ENCODE measurements around the gene ZNF536.

Gene ZNF536

GRCh38 chr19:30421571-30421970 is 49.4 kb downstream of the ZNF536 start:
- Histone ChIP-seq H3K27ac (ENCODE audit: low read depth, low read length) (no peak overlapping the region), H3K36me3 (ENCODE audit: control insufficient read depth, insufficient read depth, low read length) (no peaks in the 10 kb centered on the region), H3K4me1 (ENCODE audit: control insufficient read depth, insufficient read depth, low read length) (no peaks in the 10 kb centered on the region), H3K27me3 (ENCODE audit: control insufficient read depth, insufficient read depth, low read length) (no peaks in the 10 kb centered on the region), H3K9ac (ENCODE audit: low read length) (no peak overlapping the region), H3K4me3 (ENCODE audit: low read length) (no peak overlapping the region)

- H3K4me1 ChIP-seq (ENCODE audit: control insufficient read depth, insufficient read depth, low read length) = no peaks in the 10 kb centered on the region
- H3K27me3 ChIP-seq (ENCODE audit: control insufficient read depth, insufficient read depth, low read length) = no peaks in the 10 kb centered on the region
- H3K27ac ChIP-seq (ENCODE audit: low read depth, low read length) = no peak overlapping the region
- H3K4me3 ChIP-seq (ENCODE audit: low read length) = no peak overlapping the region
- H3K36me3 ChIP-seq (ENCODE audit: control insufficient read depth, insufficient read depth, low read length) = no peaks in the 10 kb centered on the region
- H3K9ac ChIP-seq (ENCODE audit: low read length) = no peak overlapping the region
Measured at GRCh38 chr19:30423481-30423880, 51.3 kb downstream of the ZNF536 start.

GRCh38 chr19:30425885-30426838 is 54.0 kb downstream of the ZNF536 start:
- H3K4me1 ChIP-seq (ENCODE audit: control insufficient read depth, insufficient read depth, low read length) = no peaks in the 10 kb centered on the region
- no peak overlapping the region for H3K27ac ChIP-seq (ENCODE audit: low read depth, low read length)

GRCh38 chr19:30426864-30427263 is 54.7 kb downstream of the ZNF536 start:
- H3K4me1 ChIP-seq (ENCODE audit: control insufficient read depth, insufficient read depth, low read length) = no peaks in the 10 kb centered on the region
- no peaks in the 10 kb centered on the region for H3K27me3 ChIP-seq (ENCODE audit: control insufficient read depth, insufficient read depth, low read length)
- no peak overlapping the region for H3K27ac ChIP-seq (ENCODE audit: low read depth, low read length)
- no peak overlapping the region for H3K4me3 ChIP-seq (ENCODE audit: low read length)
- H3K9ac ChIP-seq (ENCODE audit: low read length) = no peak overlapping the region
- no peaks in the 10 kb centered on the region for H3K36me3 ChIP-seq (ENCODE audit: control insufficient read depth, insufficient read depth, low read length)

More at GRCh38 chr19:30425885-30426838, 54.0 kb downstream of the ZNF536 start:
- no peaks in the 10 kb centered on the region for H3K36me3 ChIP-seq (ENCODE audit: control insufficient read depth, insufficient read depth, low read length)
- no peaks in the 10 kb centered on the region for H3K27me3 ChIP-seq (ENCODE audit: control insufficient read depth, insufficient read depth, low read length)
- H3K4me3 ChIP-seq (ENCODE audit: low read length) = no peak overlapping the region
- no peak overlapping the region for H3K9ac ChIP-seq (ENCODE audit: low read length)

GRCh38 chr19:30428092-30428680 is 56.0 kb downstream of the ZNF536 start:
- H3K9ac ChIP-seq (ENCODE audit: low read length) = no peak overlapping the region
- H3K4me1 ChIP-seq (ENCODE audit: control insufficient read depth, insufficient read depth, low read length) = no peaks in the 10 kb centered on the region
- H3K27me3 ChIP-seq (ENCODE audit: control insufficient read depth, insufficient read depth, low read length) = no peaks in the 10 kb centered on the region
- H3K4me3 ChIP-seq (ENCODE audit: low read length) = no peak overlapping the region
- no peak overlapping the region for H3K27ac ChIP-seq (ENCODE audit: low read depth, low read length)
- H3K36me3 ChIP-seq (ENCODE audit: control insufficient read depth, insufficient read depth, low read length) = no peaks in the 10 kb centered on the region

DNA sequence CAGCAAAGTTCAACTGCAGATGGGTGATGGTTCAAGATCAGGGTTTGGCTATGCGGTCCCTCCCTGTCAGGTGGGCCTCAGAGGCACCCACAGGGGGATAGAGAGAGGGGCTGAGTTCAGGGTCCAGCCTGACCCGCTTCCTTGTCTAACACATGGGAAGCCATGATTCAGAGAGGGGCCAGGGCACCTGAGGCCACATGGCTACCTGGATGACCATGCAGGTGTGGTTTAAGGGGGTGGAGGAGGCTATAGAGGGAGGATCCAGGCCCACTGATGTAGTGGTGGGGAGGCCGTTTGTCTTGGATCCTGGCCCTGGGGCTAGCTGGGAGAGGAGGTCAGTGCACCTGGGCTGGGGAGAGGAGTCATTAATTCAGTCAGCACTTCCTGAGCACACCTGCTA is 56.7 kb downstream of the ZNF536 start:
- Histone ChIP-seq H3K36me3 (ENCODE audit: control insufficient read depth, insufficient read depth, low read length) (no peaks in the 10 kb centered on the region), H3K27me3 (ENCODE audit: control insufficient read depth, insufficient read depth, low read length) (no peaks in the 10 kb centered on the region), H3K9ac (ENCODE audit: low read length) (no peak overlapping the region), H3K4me1 (ENCODE audit: control insufficient read depth, insufficient read depth, low read length) (no peaks in the 10 kb centered on the region), H3K4me3 (ENCODE audit: low read length) (no peak overlapping the region), H3K27ac (ENCODE audit: low read depth, low read length) (no peak overlapping the region)

DNA sequence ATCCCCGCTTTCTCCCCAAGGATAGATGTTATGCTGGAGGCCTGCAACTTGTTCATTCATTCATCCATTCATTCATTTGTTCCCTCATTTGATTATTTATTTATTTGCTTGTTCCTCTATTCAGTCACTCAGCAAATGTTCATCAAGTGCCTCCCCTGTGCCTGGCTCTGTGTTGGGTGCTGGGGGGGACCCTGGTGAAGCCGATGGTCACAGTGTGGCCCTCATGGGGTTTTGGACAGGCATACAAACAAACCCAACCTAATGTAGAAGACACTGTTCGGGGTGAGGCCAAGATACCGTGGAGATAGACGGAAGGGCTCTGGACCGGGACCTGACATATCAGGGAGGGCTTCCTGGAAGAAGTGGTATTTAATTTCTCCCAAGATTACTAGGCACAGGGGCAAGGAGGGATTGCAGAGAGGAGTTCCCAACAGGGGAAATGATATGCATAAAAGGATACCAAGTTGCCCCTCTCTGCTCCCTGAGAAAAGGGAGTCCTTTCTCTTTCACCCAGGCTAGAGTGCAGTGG is 58.1 kb downstream of the ZNF536 start:
- Histone ChIP-seq H3K36me3 (ENCODE audit: control insufficient read depth, insufficient read depth, low read length) (no peaks in the 10 kb centered on the region), H3K27ac (ENCODE audit: low read depth, low read length) (no peak overlapping the region), H3K27me3 (ENCODE audit: control insufficient read depth, insufficient read depth, low read length) (no peaks in the 10 kb centered on the region)

DNA sequence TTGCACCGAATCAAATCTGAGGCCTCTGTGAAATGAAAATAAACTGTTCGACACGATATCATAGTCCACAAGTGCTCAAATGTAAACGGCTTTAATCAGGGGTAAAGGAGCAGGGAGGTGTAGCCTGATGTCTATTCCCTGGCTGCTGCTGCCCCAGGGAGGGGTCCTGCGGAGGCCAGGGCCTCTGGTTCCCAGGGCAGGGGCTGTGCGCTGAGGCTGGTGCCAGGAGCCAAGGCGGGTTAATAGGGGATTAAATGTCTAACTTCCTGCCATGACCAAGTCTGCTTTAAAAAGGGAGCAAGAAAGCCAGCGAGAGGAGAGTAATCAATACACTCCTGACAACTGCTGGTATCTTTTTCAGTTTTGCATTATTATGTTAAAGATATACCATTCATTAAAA is 59.4 kb downstream of the ZNF536 start:
- Histone ChIP-seq H3K4me3 (ENCODE audit: low read length) (no peak overlapping the region), H3K27me3 (ENCODE audit: control insufficient read depth, insufficient read depth, low read length) (no peaks in the 10 kb centered on the region), H3K4me1 (ENCODE audit: control insufficient read depth, insufficient read depth, low read length) (no peaks in the 10 kb centered on the region), H3K36me3 (ENCODE audit: control insufficient read depth, insufficient read depth, low read length) (no peaks in the 10 kb centered on the region), H3K27ac (ENCODE audit: low read depth, low read length) (no peak overlapping the region), H3K9ac (ENCODE audit: low read length) (no peak overlapping the region)

More for the DNA sequence above, 58.1 kb downstream of the ZNF536 start:
- Histone ChIP-seq H3K9ac (ENCODE audit: low read length) (no peak overlapping the region), H3K4me1 (ENCODE audit: control insufficient read depth, insufficient read depth, low read length) (no peaks in the 10 kb centered on the region), H3K4me3 (ENCODE audit: low read length) (no peak overlapping the region)

DNA sequence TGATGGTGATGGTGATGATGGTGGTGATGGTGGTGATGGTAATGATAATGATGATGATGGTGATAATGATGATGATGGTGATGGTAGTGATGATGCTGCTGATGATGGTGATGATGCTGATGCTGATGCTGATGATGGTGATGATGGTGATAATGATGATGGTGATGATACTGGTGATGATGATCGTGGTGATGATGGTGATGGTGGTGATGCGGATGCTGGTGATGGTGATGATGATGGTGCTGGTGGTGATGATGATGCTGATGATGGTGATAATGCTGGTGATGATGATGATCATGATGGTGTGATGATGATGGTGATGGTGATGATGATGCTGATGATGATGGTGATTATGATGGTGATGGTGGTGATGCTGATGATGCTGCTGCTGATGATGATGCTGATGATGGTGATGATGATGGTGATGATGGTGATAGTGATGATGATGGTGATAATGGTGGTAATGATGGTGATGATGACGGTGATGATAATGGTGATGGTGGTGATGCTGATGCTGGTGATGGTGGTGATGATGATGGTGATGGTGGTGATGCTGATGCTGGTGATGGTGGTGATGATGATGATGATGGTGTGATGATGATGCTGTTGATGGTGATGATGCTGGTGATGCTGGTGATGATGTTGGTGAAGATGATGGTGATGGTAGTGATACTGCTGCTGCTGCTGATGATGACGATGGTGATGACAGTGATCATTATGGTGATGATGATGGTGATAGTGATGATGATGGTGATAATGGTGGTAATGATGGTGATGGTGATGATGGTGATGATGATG is 62.8 kb downstream of the ZNF536 start:
- Histone ChIP-seq H3K4me3 (ENCODE audit: low read length) (no peak overlapping the region), H3K27me3 (ENCODE audit: control insufficient read depth, insufficient read depth, low read length) (no peaks in the 10 kb centered on the region), H3K27ac (ENCODE audit: low read depth, low read length) (no peak overlapping the region), H3K36me3 (ENCODE audit: control insufficient read depth, insufficient read depth, low read length) (no peaks in the 10 kb centered on the region), H3K4me1 (ENCODE audit: control insufficient read depth, insufficient read depth, low read length) (no peaks in the 10 kb centered on the region), H3K9ac (ENCODE audit: low read length) (no peak overlapping the region)

GRCh38 chr19:30437869-30438268 is 65.7 kb downstream of the ZNF536 start:
- no peaks in the 10 kb centered on the region for H3K36me3 ChIP-seq (ENCODE audit: control insufficient read depth, insufficient read depth, low read length)
- H3K27ac ChIP-seq (ENCODE audit: low read depth, low read length) = no peak overlapping the region
- no peaks in the 10 kb centered on the region for H3K4me1 ChIP-seq (ENCODE audit: control insufficient read depth, insufficient read depth, low read length)
- no peak overlapping the region for H3K4me3 ChIP-seq (ENCODE audit: low read length)
- H3K9ac ChIP-seq (ENCODE audit: low read length) = no peak overlapping the region
- no peaks in the 10 kb centered on the region for H3K27me3 ChIP-seq (ENCODE audit: control insufficient read depth, insufficient read depth, low read length)

- H3K36me3 ChIP-seq (ENCODE audit: control insufficient read depth, insufficient read depth, low read length) = no peaks in the 10 kb centered on the region
- no peaks in the 10 kb centered on the region for H3K27me3 ChIP-seq (ENCODE audit: control insufficient read depth, insufficient read depth, low read length)
- H3K9ac ChIP-seq (ENCODE audit: low read length) = no peak overlapping the region
- no peaks in the 10 kb centered on the region for H3K4me1 ChIP-seq (ENCODE audit: control insufficient read depth, insufficient read depth, low read length)
- no peak overlapping the region for H3K27ac ChIP-seq (ENCODE audit: low read depth, low read length)
- H3K4me3 ChIP-seq (ENCODE audit: low read length) = no peak overlapping the region
Measured at GRCh38 chr19:30439310-30439709, 67.1 kb downstream of the ZNF536 start.

GRCh38 chr19:30441011-30441410 is 68.8 kb downstream of the ZNF536 start:
- Histone ChIP-seq H3K36me3 (ENCODE audit: control insufficient read depth, insufficient read depth, low read length) (no peaks in the 10 kb centered on the region), H3K27ac (ENCODE audit: low read depth, low read length) (no peak overlapping the region), H3K27me3 (ENCODE audit: control insufficient read depth, insufficient read depth, low read length) (no peaks in the 10 kb centered on the region), H3K4me3 (ENCODE audit: low read length) (no peak overlapping the region), H3K4me1 (ENCODE audit: control insufficient read depth, insufficient read depth, low read length) (no peaks in the 10 kb centered on the region), H3K9ac (ENCODE audit: low read length) (no peak overlapping the region)

Measured in rectal smooth muscle tissue (tissue), 1 donor.